Suppressor macrophage (primary cell): ENCODE data around the gene PARD3.
A peak's percentile ranks its signal among the peaks of the same experiment; 100 is the strongest.

Experiments
- DNase-seq, 4 experiments: peaks; one replicate each; pipeline ENCODE4 v3.0.0-alpha.2; 2020 to 2022

PARD3 gene

GRCh38 chr10:34172936-34173533, 642.1 kb downstream of the PARD3 start:
- peak; percentile 7 to 57 (median 37) for DNase-seq

GRCh38 chr10:34171957-34172527, 643.1 kb downstream of the PARD3 start:
- no peak for DNase-seq

- DNase-seq: no peak
Measured at GRCh38 chr10:34169677-34170076, 645.4 kb downstream of the PARD3 start.

GRCh38 chr10:34169131-34169530, 646.0 kb downstream of the PARD3 start:
- DNase-seq: no peak

- no peak for DNase-seq
Measured at GRCh38 chr10:34168439-34168838, 646.7 kb downstream of the PARD3 start.

- no peak for DNase-seq
Measured at GRCh38 chr10:34166823-34167222, 648.3 kb downstream of the PARD3 start.

GRCh38 chr10:34166354-34166753, 648.7 kb downstream of the PARD3 start:
- DNase-seq: no peak

- DNase-seq: no peak
Measured at GRCh38 chr10:34164029-34164428, 651.1 kb downstream of the PARD3 start.

- DNase-seq: no peak
Measured at GRCh38 chr10:34163075-34163905, 651.8 kb downstream of the PARD3 start.

GRCh38 chr10:34161777-34162370, 653.2 kb downstream of the PARD3 start:
- no peak for DNase-seq

- no peak for DNase-seq
Measured at GRCh38 chr10:34160595-34160994, 654.5 kb downstream of the PARD3 start.

- DNase-seq: peak in 1 of 4 experiments; percentile 20
Measured at GRCh38 chr10:34157501-34157900, 657.6 kb downstream of the PARD3 start.

- no peak for DNase-seq
Measured at GRCh38 chr10:34156781-34157425, 658.2 kb downstream of the PARD3 start.

GRCh38 chr10:34155812-34156211, 659.3 kb downstream of the PARD3 start:
- no peak for DNase-seq

GRCh38 chr10:34154383-34154900, 660.7 kb downstream of the PARD3 start:
- DNase-seq: no peak

- DNase-seq: no peak
Measured at GRCh38 chr10:34153663-34154382, 661.3 kb downstream of the PARD3 start.

- no peak for DNase-seq
Measured at GRCh38 chr10:34152434-34152833, 662.7 kb downstream of the PARD3 start.

- DNase-seq: no peak
Measured at GRCh38 chr10:34151931-34152330, 663.2 kb downstream of the PARD3 start.

- no peak for DNase-seq
Measured at GRCh38 chr10:34151481-34151880, 663.6 kb downstream of the PARD3 start.

- peak in 1 of 4 experiments; percentile 10 for DNase-seq
Measured at GRCh38 chr10:34150103-34150502, 665.0 kb downstream of the PARD3 start.

GRCh38 chr10:34148305-34148657, 666.8 kb downstream of the PARD3 start:
- no peak for DNase-seq
